T-helper 17 cell (primary cell): ENCODE measurements around the gene CSGALNACT2. TPM values are rescaled to one million over a fixed set of nuclear protein-coding genes. Genes with fewer than 3 reads are reported as not detected.
"Not testable (repeated sequence)": the region's sequence is repeated elsewhere in the genome, so short reads cannot be mapped to it uniquely, and the experiment has no call there.

Source experiments
- ATAC-seq: fragments of 150-1000 bp; cut with Tn5 transposase; 2 replicates; pipeline ENCODE4 v1.10.0; 2021; ENCODE audit warnings: mild to moderate bottlenecking, moderate library complexity
- DNase-seq, 3 donors: peaks; one replicate each; pipeline versions ENCODE4 v3.0.0 to v3.0.0-alpha.2; 2020 to 2021
- H3K9me3 ChIP-seq: one replicate; pipeline ENCODE4 v1.7.0; 2013; ENCODE audit warnings: low read length, mild to moderate bottlenecking; ENCODE audit not compliant: control insufficient read depth, poor library complexity, severe bottlenecking
- H3K27ac Mint-ChIP-seq: one replicate; pipeline ENCODE4 v1.8.0; 2022; ENCODE audit warnings: mild to moderate bottlenecking, moderate library complexity, mixed read lengths
- H3K27me3 Mint-ChIP-seq: one replicate; pipeline ENCODE4 v1.8.0; 2022; ENCODE audit warnings: mixed read lengths
- H3K36me3 Mint-ChIP-seq: one replicate; pipeline ENCODE4 v1.8.0; 2022; ENCODE audit warnings: low read depth, mixed read lengths
- H3K4me1 Mint-ChIP-seq: one replicate; pipeline ENCODE4 v1.8.0; 2022; ENCODE audit warnings: mild to moderate bottlenecking, mixed read lengths
- H3K4me3 Mint-ChIP-seq: one replicate; pipeline ENCODE4 v1.8.0; 2022; ENCODE audit warnings: mild to moderate bottlenecking, moderate library complexity, mixed read lengths
- total RNA-seq, 4 donors: library from RNA in 2 of 4; stranded (reverse) in 2 of 4; gene quantifications; one replicate each; pipeline ENCODE4 v1.2.3 and lab custom pipeline; 2022 to 2026

Gene CSGALNACT2
- total RNA-seq, 2 donors from 2014 or later: 38.9 to 51.4 TPM

DNA sequence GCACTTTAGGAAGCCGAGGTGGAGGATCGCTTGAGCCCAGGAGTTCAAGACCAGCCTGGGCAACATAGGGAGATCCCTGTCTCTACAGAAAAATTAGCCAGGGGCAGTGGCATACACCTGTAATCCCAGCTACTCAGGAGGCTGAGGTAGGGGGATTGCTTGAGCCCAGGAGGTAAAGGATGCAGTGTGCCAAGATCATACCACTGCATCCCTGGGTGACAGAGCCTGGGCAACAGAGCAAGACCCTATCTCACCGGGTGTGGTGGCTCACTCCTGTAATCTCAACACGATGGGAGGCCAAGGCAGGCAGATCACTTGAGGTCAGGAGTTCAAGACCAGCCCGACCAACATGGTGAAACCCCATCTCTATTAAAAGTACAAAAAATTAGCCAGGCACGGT, 82.0 kb downstream of the CSGALNACT2 start:
- H3K27me3 Mint-ChIP-seq: peaks cover 14% of the 10 kb centered on the region
- not testable (repeated sequence) for H3K4me1 Mint-ChIP-seq, H3K4me3 Mint-ChIP-seq, DNase-seq, H3K36me3 Mint-ChIP-seq, H3K27ac Mint-ChIP-seq, ATAC-seq, H3K9me3 ChIP-seq

DNA sequence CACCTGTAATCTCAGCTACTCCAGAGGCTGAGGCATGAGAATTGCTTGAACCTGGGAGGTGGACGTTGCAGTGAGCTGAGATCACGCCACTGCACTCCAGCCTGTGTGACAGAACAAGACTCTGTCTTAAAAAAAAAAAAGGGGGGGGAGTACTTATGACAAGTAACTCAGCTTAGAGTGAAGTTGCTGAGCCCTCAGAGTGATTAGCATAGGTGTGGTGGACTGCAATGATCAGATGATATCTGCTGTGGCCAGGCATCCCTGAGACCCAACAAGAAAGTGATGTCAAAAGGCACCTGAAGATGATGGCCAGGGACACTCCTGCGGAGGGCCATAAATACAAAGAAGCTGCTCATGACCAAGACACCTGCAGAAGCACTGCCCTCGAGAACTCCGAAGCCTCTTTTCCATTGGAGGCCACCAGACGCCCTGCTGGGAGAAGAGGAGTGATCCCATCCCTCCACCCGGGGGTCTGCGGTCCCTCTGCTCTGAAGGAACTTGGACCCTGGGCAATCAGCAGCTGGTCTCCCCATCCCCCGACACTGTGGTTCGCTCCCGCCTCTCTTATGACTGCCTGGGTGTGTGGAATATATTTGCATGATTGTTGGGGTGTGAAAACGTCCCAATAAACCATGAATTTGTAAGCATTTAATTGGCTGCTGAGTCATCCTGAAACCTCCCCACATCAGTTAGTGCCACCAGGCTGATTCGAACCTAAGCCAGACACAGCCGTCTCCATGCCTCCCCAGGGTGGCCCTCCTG, 82.6 kb downstream of the CSGALNACT2 start:
- H3K27me3 Mint-ChIP-seq: peaks cover 14% of the 10 kb centered on the region
- no peaks in the 10 kb centered on the region for H3K9me3 ChIP-seq
- ATAC-seq (no peak), DNase-seq (peak in 2 of 3 donors; percentile 2 to 4)
- H3K36me3 Mint-ChIP-seq: no peaks in the 10 kb centered on the region
- no peak overlapping the region for H3K4me3 Mint-ChIP-seq
- H3K27ac Mint-ChIP-seq: no peak overlapping the region
- H3K4me1 Mint-ChIP-seq: peaks cover 11% of the 10 kb centered on the region

DNA sequence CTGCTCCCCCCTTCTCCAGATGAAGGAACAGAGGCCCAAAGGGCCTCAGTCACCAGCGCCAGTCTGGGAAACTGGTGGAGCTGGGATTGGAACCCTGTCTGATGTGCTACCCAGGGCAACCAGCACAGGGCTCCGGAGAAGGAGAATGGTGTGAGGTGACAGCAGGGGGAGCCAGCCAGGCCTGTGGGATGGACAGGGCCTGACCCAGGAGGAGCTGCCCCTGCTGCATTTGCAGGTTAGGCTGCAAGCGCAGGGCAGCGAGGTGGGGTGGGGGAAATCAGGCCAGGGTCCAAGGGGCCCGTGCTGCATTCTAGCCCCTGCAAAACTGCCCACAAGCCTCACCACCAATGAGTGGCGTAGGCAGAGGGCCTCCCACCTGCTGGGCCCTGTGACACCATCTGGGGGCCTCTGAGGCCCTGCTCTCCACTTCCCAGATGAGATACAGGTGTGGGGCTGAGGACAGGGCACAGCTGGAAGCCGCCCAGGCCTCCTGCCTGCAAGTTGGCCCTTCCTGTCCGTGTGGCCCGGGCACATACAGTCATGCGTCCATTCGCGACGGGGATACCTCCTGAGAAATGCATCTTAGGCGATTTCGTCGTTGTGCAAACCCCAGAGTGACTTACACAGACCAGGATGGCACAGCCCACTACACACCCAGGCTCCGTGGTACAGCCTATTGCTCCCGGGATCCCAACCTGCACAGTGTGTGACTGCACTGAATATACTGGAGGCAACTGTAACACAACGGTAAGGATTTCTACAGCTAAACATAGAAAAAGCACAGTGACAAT, 83.4 kb downstream of the CSGALNACT2 start:
- DNase-seq: peak in 2 of 3 donors; percentile 4 to 7
- no peak for ATAC-seq
- no peak overlapping the region for H3K4me3 Mint-ChIP-seq
- peaks cover 14% of the 10 kb centered on the region for H3K27me3 Mint-ChIP-seq
- H3K4me1 Mint-ChIP-seq: peaks cover 15% of the 10 kb centered on the region
- H3K27ac Mint-ChIP-seq: no peak overlapping the region
- no peaks in the 10 kb centered on the region for H3K9me3 ChIP-seq
- H3K36me3 Mint-ChIP-seq: no peaks in the 10 kb centered on the region

DNA sequence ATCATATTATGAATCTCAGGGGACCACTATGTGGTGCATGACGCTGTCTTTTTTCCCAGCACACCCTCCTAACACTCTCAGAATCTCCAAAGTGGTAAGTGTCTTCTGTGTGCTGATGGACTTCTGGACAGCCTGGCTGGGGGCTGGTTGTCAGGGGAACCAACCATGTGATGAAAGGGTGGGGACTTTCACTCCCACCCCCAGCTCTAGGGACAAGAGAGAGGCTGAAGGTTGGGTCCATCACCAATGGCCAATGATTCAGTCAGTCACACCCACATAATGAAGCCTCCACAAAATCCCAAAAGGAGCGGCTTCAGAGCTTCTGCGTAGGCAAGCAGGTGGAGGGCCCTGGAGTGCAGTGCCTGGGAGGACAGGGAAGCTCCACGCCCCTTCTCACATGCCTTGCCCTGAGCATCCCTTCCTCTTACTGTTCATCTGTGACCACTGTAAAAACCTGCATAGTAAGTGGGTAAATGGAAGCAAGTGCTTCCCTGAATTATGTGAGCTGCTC, 84.0 kb downstream of the CSGALNACT2 start:
- H3K9me3 ChIP-seq: no peaks in the 10 kb centered on the region
- Mint-ChIP-seq H3K27ac (no peak overlapping the region), H3K4me3 (no peak overlapping the region), H3K36me3 (no peaks in the 10 kb centered on the region), H3K27me3 (peaks cover 11% of the 10 kb centered on the region), H3K4me1 (peaks cover 17% of the 10 kb centered on the region)
- DNase-seq (peak in 1 of 3 donors; percentile 3), ATAC-seq (no peak)

GRCh38 chr10:43223056-43223455, 84.8 kb downstream of the CSGALNACT2 start:
- DNase-seq: peak in 1 of 3 donors; percentile 1
- no peak for ATAC-seq
- no peak overlapping the region for H3K4me3 Mint-ChIP-seq
- H3K4me1 Mint-ChIP-seq: peaks cover 19% of the 10 kb centered on the region
- H3K9me3 ChIP-seq: no peaks in the 10 kb centered on the region
- H3K27me3 Mint-ChIP-seq: peaks cover 4% of the 10 kb centered on the region
- H3K36me3 Mint-ChIP-seq: no peaks in the 10 kb centered on the region
- no peak overlapping the region for H3K27ac Mint-ChIP-seq

- Mint-ChIP-seq H3K4me3 (no peak overlapping the region), H3K27me3 (peaks cover 10% of the 10 kb centered on the region), H3K27ac (no peak overlapping the region), H3K36me3 (no peaks in the 10 kb centered on the region), H3K4me1 (peaks cover 28% of the 10 kb centered on the region)
- no peak for ATAC-seq
- H3K9me3 ChIP-seq: no peaks in the 10 kb centered on the region
- DNase-seq: no peak
Observed at GRCh38 chr10:43224321-43224720, 86.1 kb downstream of the CSGALNACT2 start.

DNA sequence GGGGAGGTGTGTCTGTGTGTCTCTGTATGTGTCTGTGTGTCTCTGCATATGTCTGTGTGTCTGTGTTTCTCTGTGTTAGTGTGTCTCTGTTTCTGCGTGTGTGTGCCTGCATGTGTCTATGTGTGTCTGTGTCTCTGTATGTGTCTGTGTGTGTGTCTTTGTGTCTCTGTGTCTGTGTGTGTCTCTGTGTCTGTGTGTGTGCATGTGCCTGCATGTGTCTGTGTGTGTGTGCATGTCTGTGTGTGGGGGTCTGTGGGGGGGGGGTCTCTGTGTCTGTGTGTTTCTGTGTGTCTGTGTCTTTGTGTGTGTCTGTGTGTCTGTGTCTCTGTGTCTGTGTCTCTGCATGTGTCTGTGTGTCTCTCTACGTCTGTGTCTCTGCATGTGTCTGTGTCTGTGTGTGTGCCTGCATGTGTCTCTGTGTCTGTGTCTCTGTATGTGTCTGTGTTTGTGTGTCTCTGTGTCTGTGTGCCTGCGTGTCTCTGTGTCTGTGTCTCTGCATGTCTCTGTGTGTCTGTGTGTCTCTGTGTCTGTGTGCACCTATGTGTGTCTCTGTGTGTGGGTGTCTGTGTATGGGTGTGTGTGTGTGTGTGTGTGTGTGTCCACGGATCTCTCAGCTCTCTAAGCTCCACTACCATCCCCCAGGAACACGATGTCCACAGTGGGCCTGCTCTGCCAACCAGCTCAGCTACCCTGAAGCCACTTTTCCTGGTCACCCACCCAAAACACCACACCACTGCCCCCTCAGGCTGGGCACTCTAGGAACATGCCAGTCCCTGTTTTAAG, 87.0 kb downstream of the CSGALNACT2 start:
- DNase-seq: no peak
- Mint-ChIP-seq H3K27ac (no peak overlapping the region), H3K36me3 (no peaks in the 10 kb centered on the region), H3K4me3 (peak overlapping the region; percentile 4), H3K4me1 (peaks cover 29% of the 10 kb centered on the region), H3K27me3 (peaks cover 10% of the 10 kb centered on the region)
- H3K9me3 ChIP-seq: no peaks in the 10 kb centered on the region
- no peak for ATAC-seq

DNA sequence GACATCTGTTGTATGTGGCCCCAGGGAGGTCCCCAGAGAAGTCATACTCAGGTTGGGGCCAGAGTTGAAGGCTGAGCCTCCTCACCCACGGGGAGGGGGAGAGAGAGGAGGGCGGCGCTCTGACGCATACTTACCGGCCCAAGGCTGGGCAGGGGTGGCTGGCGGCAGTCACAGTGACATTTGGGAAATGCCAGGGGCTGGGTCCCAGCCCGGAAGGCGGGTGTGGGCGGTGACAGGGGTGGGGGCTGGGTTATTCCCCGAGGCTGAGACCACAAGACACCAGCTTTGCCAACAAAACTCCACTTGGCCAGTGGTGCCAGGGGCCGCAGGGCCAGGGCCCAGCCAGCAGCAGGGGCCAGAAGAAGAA, 87.5 kb downstream of the CSGALNACT2 start:
- peak; percentile 56 for ATAC-seq
- Mint-ChIP-seq H3K27me3 (peaks cover 10% of the 10 kb centered on the region), H3K4me3 (no peak overlapping the region), H3K4me1 (peaks cover 31% of the 10 kb centered on the region), H3K36me3 (no peaks in the 10 kb centered on the region), H3K27ac (no peak overlapping the region)
- DNase-seq: peak in 2 of 3 donors; percentile 2 to 23
- no peaks in the 10 kb centered on the region for H3K9me3 ChIP-seq

GRCh38 chr10:43226441-43226840, 88.2 kb downstream of the CSGALNACT2 start:
- H3K36me3 Mint-ChIP-seq: no peaks in the 10 kb centered on the region
- DNase-seq (peak in 2 of 3 donors; percentile 0 to 4), ATAC-seq (no peak)
- no peaks in the 10 kb centered on the region for H3K9me3 ChIP-seq
- H3K4me1 Mint-ChIP-seq: peaks cover 37% of the 10 kb centered on the region
- no peak overlapping the region for H3K4me3 Mint-ChIP-seq
- peaks cover 10% of the 10 kb centered on the region for H3K27me3 Mint-ChIP-seq
- no peak overlapping the region for H3K27ac Mint-ChIP-seq

DNA sequence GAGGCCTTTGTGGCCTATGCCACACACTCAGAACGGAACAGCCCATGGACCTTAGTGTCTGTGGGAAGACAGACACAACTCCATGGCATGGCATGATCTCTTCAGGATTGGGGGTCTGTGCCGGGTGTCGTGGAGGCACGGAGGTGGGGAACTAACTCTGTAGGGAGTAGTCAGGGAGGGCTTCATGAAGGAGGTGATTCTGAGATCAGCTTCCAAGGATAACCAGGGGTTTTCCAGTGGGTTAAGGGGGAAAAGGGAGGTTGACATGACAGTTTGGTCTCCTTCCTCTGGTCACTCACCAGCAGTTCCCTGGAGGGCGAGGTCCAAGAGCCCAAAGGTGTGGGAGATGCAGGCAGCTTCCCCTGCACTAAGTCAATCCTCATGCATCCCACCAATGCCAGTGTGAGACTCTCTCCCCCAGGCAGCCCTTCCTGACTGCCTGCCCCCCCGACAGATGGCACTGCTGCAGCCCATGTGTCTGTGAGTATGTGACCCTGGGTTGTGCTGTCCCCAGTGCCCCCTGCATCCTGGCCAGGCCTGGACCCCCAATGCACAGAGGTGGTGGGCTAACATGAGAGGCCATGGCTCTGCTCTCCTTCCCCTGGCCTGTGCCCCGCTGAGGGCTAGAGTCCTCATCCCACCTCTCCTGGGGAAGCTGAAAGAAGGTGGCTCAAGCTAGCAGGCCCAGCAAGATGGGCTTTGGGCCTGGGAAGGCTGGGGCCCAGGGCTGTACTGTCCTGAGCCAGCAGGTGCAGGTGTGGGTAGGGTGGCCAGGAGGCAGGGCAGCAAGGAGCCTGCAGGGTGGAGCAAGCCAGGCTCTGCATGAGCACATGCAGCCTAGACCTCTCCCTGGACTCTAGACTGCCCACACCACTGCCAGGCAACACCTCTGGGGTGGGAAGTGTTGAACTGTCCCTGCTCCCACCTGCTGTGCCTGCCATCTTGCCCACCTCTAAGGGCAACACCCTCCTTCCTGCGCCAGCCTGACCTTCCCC, 88.9 kb downstream of the CSGALNACT2 start:
- H3K4me1 Mint-ChIP-seq: peaks cover 40% of the 10 kb centered on the region
- no peak overlapping the region for H3K27ac Mint-ChIP-seq
- peaks cover 10% of the 10 kb centered on the region for H3K27me3 Mint-ChIP-seq
- ATAC-seq: no peak
- peak overlapping the region; percentile 55 for H3K4me3 Mint-ChIP-seq
- peak in 2 of 3 donors; percentile 3 to 4 for DNase-seq
- H3K9me3 ChIP-seq: no peaks in the 10 kb centered on the region
- no peaks in the 10 kb centered on the region for H3K36me3 Mint-ChIP-seq

DNA sequence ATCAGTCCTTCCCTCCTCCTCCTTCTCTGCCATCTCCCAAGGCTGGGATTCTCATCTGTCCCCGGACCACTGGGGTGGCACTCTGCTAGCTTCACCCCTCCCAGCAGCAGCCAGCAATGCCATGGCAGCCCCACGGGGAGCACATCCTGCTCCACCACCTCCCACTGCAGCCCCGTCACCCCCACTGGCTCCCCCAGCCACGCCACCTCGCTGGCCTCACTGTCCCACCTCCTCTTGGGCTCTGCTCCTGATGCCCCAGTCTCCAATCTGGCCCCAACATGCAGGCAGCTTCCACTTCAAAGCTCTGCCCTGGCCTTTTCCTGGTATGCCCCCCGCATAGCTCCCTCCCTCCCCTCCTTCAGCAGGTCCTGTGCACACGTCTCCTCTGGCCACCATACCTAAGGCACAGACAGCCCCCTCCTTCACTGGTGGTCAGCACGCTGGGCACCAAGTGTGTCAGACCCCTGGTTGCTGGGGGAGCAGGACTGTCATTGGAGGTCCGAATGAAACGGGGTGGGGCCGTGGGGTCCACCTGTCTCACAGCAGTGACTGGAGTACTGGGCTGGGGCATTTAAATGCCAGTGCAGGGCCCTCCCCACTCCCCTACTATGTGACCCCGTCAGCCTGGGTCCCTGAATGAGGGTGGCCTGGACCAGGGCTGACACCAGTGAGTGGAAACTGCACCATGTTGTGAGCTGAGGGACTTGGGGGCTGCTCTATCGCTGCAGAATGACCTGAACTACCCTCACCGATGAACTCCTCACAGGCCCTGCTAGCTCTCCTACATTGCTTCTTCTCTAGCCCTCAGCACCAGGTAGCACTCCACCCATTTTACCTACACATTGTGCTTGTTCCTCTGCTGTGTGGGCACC, 89.9 kb downstream of the CSGALNACT2 start:
- H3K4me1 Mint-ChIP-seq: peaks cover 40% of the 10 kb centered on the region
- H3K9me3 ChIP-seq: no peaks in the 10 kb centered on the region
- ATAC-seq (no peak), DNase-seq (peak; percentile 1 to 9 (median 1))
- peak overlapping the region; percentile 87 for H3K27ac Mint-ChIP-seq
- peaks cover 6% of the 10 kb centered on the region for H3K27me3 Mint-ChIP-seq
- peak overlapping the region; percentile 93 for H3K4me3 Mint-ChIP-seq
- H3K36me3 Mint-ChIP-seq: no peaks in the 10 kb centered on the region
